ENCODE data around the gene RNPEPL1.

GRCh38 chr2:240522406-240522805 lies 45.9 kb upstream of the RNPEPL1 start:
- TF ChIP-seq CTCF (IDR thresholded peaks at IDR 0.05): no peak
- TF ChIP-seq POLR2A (IDR thresholded peaks at IDR 0.05): no peak

Measured in uterus (tissue), 2 donors.